ENCODE data around the gene OS9. TPM values are rescaled to one million over a fixed set of nuclear protein-coding genes. Genes with fewer than 3 reads are reported as not detected.

The OS9 gene
- polyA plus RNA-seq, 2 of the 4 experiments (the other 2 are of a cell fraction) = 128 to 183 TPM

- under 1% methylated on average over 21 of the region's 21 CpGs for WGBS (ENCODE audit: missing lambda C conversion rate)
- Histone ChIP-seq H3K4me1 (peaks cover 13% of the 10 kb centered on the region; the same call in 2 of the 3 replicates), H3K27ac (peak overlapping the region; percentile 93 to 98), H3K4me3 (peak overlapping the region; percentile 70), H3K9me3 (no peaks in the 10 kb centered on the region), H3K4me2 (peak overlapping the region; percentile 79)
- DNase-seq (ENCODE audit: low read depth in 1 of 2, low spot score in 1 of 2) (peak; percentile 71 to 94), ATAC-seq (peak; percentile 67 to 72), FAIRE-seq (no peak)
- ChIA-PET CTCF (interaction anchor here (1.2 to 3.1 kb wide), 6 partner anchors 8 to 161 kb away, joined by 3 to 15 read pairs (median 10); no protein-coding TSS in a partner anchor), POLR2A (interaction anchor here (0.9 to 1.7 kb wide), 7 partner anchors 9 to 100 kb away, joined by 3 to 9 read pairs (median 6); partner anchors contain the start of genes CYP27B1, EEF1AKMT3 and METTL1)
- TF ChIP-seq BHLHE40 (IDR thresholded peaks at IDR 0.05; ENCODE audit: low read depth, low read length) (no peak), MAFK (IDR thresholded peaks at IDR 0.05; ENCODE audit: partially characterized antibody) (peak; percentile 22), PHF8 (IDR thresholded peaks at IDR 0.05; ENCODE audit: borderline replicate concordance, low read depth) (no peak), ZC3H11A (IDR thresholded peaks at IDR 0.05) (no peak), NPAS2 (CRISPR knock-in tag; IDR thresholded peaks at IDR 0.05; ENCODE audit: borderline replicate concordance) (no peak), USF2 (IDR thresholded peaks at IDR 0.05) (no peak), NR3C1 (IDR thresholded peaks at IDR 0.05) (no peak), MAX (IDR thresholded peaks at IDR 0.05) (no peak), FOXS1 (CRISPR knock-in tag; IDR thresholded peaks at IDR 0.05) (no peak), POLR2A (IDR thresholded peaks at IDR 0.05; ENCODE audit: low read length) (no peak; the same call in none of the 2 replicates), REST (IDR thresholded peaks at IDR 0.05) (no peak), CTCF (IDR thresholded peaks at IDR 0.05) (no peak), MYC (IDR thresholded peaks at IDR 0.05; ENCODE audit: borderline replicate concordance, low read length) (no peak), HOXB5 (CRISPR knock-in tag; IDR thresholded peaks at IDR 0.05) (no peak), CEBPB (IDR thresholded peaks at IDR 0.05) (peak; percentile 63 to 81; a peak in 3 of 4 replicates), E2F6 (IDR thresholded peaks at IDR 0.05; ENCODE audit: borderline replicate concordance, low read depth) (no peak), ZSCAN20 (CRISPR knock-in tag; IDR thresholded peaks at IDR 0.05) (no peak), RFX5 (IDR thresholded peaks at IDR 0.05) (no peak), RAD21 (conservative IDR thresholded peaks at IDR 0.05 in 1 of 2, IDR thresholded peaks at IDR 0.05 in 1 of 2) (no peak), JUNB (IDR thresholded peaks at IDR 0.05) (no peak), CBX2 (IDR thresholded peaks at IDR 0.05; ENCODE audit: borderline replicate concordance, low read depth) (no peak), SMC3 (IDR thresholded peaks at IDR 0.05) (no peak), RNF2 (IDR thresholded peaks at IDR 0.05; ENCODE audit: borderline replicate concordance, low read depth) (no peak), FOSL2 (IDR thresholded peaks at IDR 0.05) (no peak), FOSL2 (CRISPR knock-in tag; IDR thresholded peaks at IDR 0.05) (peak; percentile 62), TFCP2L1 (CRISPR knock-in tag; IDR thresholded peaks at IDR 0.05) (0 out of 2 replicates have a peak, but pooled peaks have one; percentile 50), FOSB (CRISPR knock-in tag; IDR thresholded peaks at IDR 0.05) (no peak), GATA3 (IDR thresholded peaks at IDR 0.05; ENCODE audit: borderline replicate concordance) (no peak), ESRRA (IDR thresholded peaks at IDR 0.05; ENCODE audit: borderline replicate concordance, low read length) (no peak), SREBF2 (IDR thresholded peaks at IDR 0.05) (no peak), ATOH8 (CRISPR knock-in tag; IDR thresholded peaks at IDR 0.05; ENCODE audit: low read depth) (no peak), HES2 (IDR thresholded peaks at IDR 0.05) (no peak), EHF (CRISPR knock-in tag; IDR thresholded peaks at IDR 0.05) (no peak), KDM1A (IDR thresholded peaks at IDR 0.05; ENCODE audit: low read depth) (no peak), POLR2AphosphoS2 (conservative IDR thresholded peaks at IDR 0.05; ENCODE audit: low read length) (no peak)
These were observed 50.4 kb downstream of the OS9 start for GRCh38 chr12:57744194-57744776.

All from A549 (cell line).